GM21390 (cell line): ENCODE data around the gene HLA-DRB1.
"Not testable (repeated sequence)": the region's sequence is repeated elsewhere in the genome, so short reads cannot be mapped to it uniquely, and the experiment has no call there.

Source experiments
- ATAC-seq: cut with Tn5 transposase; IDR thresholded peaks from one replicate; pipeline ENCODE4 v1.9.1; 2021; ENCODE audit not compliant: unreplicated experiment

HLA-DRB1 gene

DNA sequence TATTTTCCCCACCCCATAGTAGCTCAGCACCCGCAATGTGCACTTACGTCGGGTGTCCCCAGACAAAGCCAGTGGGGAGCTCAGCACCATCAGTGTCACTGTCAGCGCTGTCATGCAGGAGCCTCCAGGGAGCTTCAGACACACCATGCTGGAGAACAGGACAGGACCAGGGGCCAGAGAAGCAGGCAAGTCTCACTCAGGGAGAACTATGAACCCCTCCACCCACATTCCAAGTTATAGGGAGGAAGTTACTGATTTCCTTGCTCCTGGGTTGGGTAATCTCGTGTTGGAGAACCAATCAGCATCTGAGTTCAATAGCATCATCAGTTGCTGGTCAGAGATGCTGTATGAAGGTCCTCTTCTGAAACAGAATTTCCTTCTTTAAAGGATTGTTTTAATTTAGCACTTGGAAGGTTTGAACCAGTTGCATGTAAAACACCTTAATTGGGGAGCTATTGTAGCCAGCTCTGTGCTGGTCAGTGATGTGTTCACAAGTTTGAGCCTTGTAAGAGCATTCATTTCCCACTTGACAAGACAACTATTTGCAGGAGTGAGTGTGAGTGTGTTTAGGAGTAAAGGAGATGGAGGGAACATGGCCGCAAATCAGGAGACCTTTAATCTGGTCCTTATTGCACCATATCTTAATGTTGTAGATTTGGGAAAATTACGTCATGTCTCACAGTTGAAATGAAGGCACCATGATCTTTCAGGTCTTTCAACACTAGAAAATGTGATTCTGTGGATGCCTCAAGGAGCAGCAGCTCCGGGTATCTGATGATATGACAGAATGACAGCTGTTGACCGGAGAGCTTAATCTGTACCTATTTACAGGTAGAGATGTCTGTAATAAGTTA is at the start of gene HLA-DRB1:
TSS of gene HLA-DRB1 (minus strand) at position 253 of the 854 bp plus-strand sequence. CDS start at position 147, 106 bp downstream.
- ATAC-seq, result peak; percentile 94

DNA sequence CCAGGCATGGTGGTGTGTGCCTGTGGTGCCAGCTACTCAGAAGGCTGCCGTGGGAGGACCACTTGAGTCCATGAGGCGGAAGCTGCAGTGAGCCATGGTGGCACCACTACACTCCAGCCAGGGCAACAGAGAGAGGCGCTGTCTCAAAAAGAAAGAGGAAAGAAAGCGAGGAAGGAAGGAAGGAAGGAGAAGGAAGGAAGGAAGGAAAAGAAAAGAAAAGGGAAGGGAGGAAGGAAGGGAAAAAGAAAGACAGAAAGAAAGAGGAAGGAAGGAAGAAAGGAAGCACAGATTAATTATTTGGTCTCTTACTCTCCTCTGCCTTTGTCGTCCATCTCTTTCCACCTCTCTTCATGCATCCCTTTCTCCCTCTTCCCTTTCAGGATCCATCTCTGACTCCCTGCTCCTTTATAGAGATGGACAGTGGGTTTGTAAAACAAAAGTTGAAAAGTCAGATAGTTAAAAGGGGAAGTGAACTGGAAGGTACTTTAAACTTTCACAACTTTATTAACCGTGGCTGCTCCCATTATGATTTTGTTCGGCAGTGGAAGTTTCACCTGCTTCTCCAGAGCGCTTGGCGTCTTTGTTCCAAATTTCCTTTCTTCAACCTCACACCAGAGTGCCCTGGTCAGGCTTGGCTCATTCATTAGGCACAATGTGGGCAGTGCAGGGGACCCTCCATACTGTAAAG is 49.0 kb upstream of the HLA-DRB1 start:
- ATAC-seq, result no peak

DNA sequence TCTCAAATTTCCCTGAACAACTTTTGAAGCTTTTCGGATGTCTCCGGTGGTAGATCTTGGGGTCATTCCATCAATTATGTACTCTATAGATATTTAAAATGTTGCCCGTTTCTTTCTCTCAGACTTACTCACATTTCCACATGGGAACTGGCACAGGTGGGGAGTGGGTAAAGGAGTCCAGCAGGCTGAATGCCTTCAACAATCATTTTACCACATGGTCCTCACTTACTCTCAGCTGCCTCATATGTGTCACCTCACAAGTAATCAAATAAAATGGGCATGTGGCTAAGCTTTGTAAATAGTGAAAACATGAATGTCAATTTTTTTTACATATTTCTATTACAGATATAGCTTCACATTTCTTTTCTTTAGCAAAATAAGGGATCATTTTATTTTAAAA is 48.2 kb upstream of the HLA-DRB1 start:
- no peak for ATAC-seq

DNA sequence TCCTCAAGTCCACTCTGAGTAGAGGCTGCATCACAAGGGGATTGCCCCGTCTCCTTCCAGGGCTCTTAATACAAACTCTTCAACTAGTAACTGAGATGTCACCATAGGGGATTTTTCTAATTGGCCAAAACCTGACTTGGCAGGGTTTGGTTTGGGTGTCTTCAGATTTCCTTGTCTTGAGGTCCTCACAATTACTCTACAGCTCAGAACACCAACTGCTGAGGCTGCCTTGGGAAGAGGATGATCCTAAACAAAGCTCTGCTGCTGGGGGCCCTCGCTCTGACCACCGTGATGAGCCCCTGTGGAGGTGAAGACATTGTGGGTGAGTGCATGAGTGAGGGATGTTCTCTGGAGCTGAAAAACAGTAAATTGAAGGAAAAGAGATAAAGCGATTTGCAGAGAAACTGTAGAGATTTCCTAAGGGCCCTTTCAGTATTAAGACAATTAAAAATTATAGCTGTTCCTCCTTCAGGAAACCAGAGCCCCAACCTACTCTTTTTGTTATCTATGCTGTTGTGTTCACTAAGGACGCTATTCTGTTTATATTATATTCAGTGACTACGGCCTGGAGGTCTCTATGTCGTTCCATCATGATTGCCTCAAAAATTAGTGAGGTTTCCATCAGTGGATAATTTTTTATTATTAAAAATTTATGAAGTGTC is 47.7 kb upstream of the HLA-DRB1 start, which contains the start of gene HLA-DQA1:
TSS of gene HLA-DQA1 (plus strand) at position 188 of the 662 bp plus-strand sequence. CDS start at position 241, 53 bp downstream.
- ATAC-seq, result peak; percentile 67

DNA sequence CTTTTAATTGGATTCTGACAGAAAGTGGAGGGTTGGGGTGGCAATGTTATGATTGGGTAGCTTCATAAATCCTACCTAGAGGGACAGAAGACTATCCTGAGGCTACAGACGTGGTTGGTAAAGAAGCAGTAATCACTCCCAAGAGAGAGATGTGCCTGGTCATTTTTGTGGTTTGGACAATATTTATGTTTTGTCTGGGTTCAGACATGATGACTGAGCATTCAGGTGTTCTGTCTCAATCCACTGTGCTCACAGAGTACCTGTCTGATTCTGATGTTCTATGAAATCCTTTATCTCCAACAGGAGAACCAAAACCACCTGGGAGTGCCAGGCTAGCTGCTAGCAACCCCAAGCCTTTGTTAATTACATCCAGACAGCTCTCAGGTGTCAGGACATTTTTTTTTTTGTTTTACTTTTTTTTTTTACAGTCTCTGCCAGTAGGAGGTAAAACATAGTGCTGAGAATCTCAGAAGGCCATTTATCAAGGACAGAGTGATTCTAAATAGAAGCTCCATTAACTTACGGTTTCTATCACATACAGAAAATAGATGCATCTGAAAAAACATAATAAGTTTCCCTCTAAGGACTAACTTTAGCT is 46.0 kb upstream of the HLA-DRB1 start:
- ATAC-seq, result no peak

DNA sequence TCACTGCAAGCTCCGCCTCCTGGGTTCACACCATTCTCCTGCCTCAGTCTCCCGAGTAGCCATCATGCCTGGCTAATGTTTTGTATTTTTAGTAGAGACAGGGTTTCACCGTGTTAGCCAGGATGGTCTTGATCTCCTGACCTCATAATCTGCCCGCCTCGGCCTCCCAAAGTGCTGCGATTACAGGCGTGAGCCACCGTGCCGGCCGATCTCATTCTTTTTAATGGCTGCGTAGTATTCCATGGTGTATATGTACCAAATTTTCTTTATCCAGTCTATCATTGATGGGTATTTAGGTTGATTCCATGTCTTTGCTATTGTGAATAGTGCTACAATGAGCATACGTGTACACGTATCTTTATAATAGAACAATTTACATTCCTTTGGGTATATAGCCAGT is 40.1 kb upstream of the HLA-DRB1 start:
- ATAC-seq, result not testable (repeated sequence)

DNA sequence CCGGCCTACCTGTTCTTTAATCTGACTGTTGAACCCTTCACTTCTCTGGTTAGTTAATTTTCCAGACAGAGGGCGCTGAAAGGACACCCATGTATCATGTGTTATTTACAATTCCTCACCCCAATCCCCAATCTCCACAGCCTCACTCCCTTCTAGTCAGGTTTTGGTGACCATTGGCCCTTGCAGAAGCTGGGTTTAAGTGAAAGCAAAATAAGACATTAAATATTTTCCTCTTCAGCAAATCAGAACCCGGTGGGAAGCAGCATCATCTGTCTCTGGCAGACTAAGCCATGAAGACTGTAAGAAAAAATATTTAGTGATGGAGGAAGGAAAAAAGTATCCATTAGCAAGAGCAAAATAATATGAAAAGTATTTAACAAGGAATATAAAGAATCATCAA is 38.2 kb upstream of the HLA-DRB1 start:
- ATAC-seq, result no peak

DNA sequence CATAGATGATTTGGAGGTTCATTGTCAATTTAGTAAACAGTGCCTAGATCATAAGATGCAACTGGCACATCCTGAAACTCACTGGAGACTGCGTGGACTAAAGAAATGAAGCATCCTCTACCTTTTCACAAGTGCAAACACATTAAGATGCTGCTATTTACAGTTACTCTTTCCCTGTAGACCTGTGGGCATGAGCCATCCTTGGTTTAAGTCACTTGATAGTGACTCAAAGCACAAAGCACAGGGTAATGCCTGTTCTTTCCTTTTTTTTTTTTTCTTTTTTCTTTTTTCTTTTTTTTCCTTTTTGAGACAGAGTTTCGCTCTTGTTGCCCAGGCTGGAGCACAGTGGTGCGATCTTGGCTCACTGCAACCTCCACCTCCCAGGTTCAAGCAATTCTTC is 37.6 kb upstream of the HLA-DRB1 start:
- ATAC-seq, result no peak

DNA sequence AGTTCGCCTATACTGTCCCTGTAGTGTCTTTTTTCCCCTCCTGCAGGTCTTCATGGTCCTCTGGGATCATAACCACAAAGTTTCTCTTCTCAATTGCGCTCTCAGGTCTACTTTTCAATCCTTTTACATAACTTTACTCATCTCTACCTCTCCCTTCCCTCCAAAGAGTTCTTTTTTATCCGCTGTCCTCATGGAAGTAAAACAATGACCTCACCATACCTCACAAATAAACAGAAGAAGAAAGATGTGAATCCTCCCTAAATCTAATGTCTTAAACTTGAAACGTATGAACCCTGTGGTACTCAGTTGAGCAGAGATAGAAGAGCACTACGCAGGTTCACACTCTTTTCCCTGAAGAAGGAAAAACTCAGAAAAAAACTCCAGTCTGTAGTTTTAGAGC is 35.5 kb upstream of the HLA-DRB1 start:
- ATAC-seq, result no peak

DNA sequence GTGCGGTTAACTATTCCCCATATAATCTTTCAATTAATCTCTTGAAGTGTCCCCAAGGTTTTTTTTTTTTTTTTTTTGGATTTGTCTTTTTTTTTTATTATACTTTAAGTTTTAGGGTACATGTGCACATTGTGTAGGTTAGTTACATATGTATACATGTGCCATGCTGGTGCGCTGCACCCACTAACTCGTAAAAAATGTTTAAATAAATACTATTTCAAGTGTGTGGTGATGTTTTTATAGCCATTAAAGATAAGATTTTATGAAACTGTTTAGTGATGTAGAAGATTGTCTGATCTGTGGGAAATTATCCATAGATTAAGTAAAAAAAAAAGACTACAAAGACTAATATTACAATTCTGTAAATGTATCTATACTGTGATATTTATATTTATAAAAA is 34.9 kb upstream of the HLA-DRB1 start:
- ATAC-seq, result no peak

DNA sequence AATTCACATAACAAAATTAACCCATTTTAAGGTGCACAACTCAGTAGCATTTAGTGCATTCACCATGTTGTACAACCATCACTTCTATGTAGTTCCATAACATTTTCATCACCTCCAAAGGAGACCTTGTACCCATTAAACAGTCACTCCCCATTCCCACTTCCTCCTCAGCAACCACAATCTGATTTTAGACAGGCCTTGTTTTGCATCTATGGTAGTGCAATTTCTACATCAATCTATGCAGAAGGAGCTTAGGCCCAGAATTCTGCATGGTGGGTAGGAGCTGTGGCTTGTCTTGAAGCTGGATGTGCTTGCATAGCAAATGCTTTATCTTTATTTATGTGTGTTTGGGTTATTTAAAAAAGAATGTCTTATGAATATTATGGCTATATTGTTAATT is 34.0 kb upstream of the HLA-DRB1 start:
- ATAC-seq, result no peak

DNA sequence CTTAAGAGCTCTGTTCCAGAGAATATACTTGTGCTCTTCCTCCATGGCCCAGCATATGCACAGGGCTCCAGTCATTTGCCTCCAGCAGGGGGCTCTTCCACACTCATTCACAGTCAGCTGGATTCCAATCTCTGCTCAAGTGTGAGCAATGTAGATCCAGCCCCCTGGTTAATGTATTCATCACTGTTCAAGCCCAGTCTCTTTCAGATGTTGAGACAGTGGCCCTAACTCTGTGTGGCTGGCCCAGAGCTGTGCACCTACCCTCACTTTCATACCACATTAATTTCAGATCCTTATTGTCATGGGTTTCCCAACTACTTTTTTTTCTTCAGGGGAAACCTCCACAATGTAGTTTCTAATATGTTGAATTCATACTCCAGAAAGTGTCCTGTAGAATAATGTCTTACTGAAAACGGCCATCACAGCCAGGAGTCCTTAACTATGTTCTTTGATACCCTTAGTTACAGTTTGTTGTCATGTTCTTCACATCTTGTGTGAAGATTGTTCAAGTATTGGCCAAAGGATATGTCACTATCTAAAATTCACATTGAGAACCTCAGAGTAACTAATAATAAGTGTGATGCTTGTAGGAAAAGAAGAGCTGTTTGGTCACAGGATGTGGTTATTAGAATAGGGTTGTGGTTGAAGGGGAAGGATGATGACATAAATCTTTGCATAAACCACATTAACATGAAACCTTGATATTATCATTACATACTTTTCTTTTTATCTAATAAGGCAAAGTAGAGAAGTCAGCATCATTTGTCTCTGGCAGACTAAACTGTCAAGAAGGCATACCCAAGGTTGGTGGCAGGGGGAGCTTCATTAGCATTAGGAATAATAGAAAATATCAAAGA is 33.1 kb upstream of the HLA-DRB1 start:
- peak; percentile 59 for ATAC-seq

DNA sequence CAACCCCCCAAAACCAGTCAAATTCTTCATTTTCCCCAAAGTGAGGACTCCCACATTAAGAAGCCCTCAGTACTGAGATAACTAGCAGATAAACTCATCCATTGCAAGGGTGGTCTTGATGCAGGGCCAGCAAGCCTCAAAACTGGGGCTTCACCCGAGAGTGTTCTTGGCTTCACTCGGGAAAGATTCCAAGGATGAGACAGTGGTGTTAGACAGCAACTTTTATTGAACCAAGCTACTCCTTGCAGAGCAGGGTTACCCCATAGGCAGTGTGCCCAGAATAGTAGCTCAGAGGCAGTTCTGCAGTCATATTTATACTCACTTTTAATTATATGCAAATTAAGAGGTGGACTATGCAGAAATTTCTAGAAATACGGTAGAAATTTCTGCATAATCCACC is 31.7 kb upstream of the HLA-DRB1 start:
- ATAC-seq, result no peak

DNA sequence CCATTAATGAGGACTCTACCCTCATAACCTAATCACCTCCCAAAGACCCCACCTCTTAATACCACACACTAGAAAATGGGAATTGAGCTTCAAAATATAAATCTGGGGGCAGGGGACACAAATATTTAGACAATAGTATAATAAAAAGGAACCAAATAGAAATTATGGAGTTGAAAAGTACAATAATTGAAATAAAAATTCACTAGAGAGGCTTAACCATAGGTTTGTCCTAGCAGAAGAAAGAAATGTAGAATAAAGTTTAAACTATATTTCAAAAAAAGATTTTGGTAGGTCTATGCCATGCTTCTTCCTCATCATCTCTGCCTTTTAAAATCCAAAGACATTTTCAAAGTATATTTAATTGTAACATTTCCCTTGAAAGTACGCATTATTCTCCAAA is 28.1 kb upstream of the HLA-DRB1 start:
- no peak for ATAC-seq

DNA sequence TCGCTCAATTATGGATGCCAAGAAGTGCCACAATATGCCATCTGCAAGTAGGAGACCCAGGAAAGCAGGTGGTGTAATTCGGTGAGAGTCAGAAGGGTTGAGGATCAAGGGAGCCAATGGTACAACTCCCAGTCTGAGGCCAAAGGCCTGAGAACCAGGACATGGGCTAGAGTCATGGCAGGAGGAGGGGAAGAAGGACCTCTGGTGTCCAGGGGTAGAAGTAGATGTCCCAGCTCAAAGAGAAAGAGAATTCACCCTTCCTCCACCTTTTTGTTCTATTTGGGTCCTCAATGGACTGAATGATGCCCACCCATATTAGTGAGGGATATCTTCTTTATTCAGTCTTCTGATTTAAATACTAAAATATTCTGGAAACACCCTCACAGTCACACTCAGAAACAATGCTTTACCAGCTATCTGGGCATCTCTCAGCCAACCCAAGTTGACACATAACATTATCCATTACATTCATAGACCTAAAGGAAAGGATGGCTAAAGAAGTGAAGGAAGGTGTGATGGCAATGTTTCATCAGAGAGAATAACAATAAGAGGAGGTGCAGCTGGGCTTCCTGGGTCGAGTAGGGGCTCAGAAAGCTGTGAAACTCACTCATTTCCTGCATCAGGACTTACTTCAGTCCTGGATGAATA is 26.4 kb upstream of the HLA-DRB1 start:
- no peak for ATAC-seq

DNA sequence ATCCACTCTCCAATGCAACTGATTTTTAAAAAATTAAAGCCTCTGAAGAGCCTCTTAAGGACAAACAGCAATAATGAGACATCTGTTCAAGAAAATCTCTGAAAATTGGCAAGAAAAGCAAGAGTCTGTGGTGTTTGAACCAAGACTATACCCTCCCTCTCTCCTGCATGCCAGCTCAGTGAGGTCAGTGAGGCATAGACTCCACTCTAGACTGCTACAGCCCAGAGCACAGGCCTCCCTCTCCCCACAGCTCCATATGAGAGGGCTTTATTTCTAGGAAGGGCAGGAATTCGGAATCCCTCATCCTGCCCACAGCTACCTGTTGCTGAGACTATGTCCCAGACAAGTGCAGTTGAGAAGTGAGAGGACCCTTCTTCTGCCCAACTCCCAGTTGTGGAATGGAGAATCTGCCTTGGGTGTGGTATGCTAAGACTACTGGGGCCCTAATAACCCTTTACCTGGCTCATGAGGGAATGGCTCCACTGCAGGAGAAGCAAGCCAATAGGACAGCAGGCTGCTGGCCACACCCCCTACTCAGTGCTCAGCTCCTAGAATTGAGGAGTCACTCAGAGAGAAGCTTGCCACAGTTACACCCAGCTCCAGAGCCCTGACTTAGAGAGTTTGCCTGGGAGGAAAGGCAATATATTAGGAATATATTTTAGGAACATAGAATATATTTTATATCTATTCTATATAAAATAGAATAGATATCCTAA is 24.9 kb upstream of the HLA-DRB1 start:
- no peak for ATAC-seq

DNA sequence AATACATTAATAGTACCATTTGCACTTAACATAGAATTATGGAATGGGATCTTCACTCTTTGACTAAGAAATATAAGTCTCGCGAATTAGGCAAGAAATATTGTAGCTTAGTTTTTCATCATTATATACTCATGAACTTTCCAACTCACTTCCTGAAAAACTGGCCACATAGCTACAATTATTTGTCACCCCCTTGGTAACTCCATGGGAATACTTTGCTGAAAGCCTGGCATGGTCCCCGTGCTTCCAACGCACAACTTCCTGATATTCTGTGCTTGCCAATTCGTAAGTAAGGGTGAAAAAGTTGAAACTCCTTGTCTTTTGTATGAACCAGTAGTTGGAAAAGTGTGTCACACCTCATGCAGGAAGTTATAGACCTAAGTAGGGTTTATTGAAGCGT is 23.8 kb upstream of the HLA-DRB1 start:
- ATAC-seq, result no peak

DNA sequence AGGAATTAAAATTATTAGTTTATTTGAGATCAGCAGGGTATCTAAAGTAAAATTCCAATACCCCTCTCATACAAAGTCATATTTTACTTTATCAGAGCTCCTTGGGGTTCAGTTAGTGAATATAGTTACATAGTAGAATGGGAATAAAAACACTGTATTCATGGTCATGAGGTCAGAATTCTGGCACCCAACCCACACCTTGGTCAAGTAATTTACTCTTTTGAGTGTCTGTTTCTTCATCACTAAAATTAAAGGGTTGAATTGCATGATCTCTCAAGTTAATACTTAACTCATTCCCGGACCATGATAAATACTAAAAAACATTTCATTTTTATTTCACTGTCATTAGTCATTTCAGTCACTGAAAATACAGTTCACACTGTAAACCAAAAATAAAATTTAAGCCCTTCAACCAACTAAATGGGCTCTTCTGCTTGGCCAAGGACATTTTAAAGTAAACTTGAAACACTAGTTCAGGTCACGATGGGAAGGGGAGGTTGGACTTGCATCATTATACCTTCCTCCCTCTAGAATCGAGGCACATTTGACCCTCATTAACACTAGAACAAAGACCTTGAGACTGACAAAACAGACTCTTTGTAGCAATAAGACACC is 21.1 kb upstream of the HLA-DRB1 start:
- no peak for ATAC-seq
